OCI-LY3 (cell line): ENCODE measurements around the gene SEZ6L.

Experiments used
- H2AFZ ChIP-seq: fragments of 200-600, 300-600 bp; shearing (Covaris generic); 2 replicates; pipeline ENCODE4 v1.6.0; 2014; ENCODE audit warnings: antibody characterized with exemption, low read depth, low read length
- H3K27ac ChIP-seq: fragments of 200-600, 300-600 bp; sonication (generic); 2 replicates; pipeline ENCODE4 v1.5.1; 2014; ENCODE audit warnings: mild to moderate bottlenecking, low read length, moderate library complexity, mixed read lengths
- H3K27me3 ChIP-seq: fragments of 200-600, 300-600 bp; sonication (generic); 2 replicates; pipeline ENCODE4 v1.6.1; 2014; ENCODE audit warnings: low read depth, low read length, mixed read lengths
- H3K36me3 ChIP-seq: fragments of 200-600, 300-600 bp; sonication (generic); replicated peaks from 2 replicates; pipeline ENCODE3; 2014; ENCODE audit warnings: low read depth, low read length, mixed read lengths
- H3K4me1 ChIP-seq: fragments of 300-600, 200-600 bp; sonication (generic); 2 replicates; pipeline ENCODE4 v1.6.1; 2014; ENCODE audit warnings: low read length, mixed read lengths
- H3K4me2 ChIP-seq: fragments of 200-600, 300-600 bp; sonication (generic); 2 replicates; pipeline ENCODE4 v1.6.1; 2014; ENCODE audit warnings: low read length, mixed read lengths
- H3K4me3 ChIP-seq: fragments of 300-600, 200-600 bp; sonication (generic); 2 replicates; pipeline ENCODE4 v1.5.1; 2014; ENCODE audit warnings: antibody characterized with exemption, mild to moderate bottlenecking, low read length, moderate library complexity
- H3K79me2 ChIP-seq: fragments of 300-600, 200-600 bp; shearing (Covaris generic); 2 replicates; pipeline ENCODE4 v1.6.1; 2014; ENCODE audit warnings: mild to moderate bottlenecking, low read length, mixed read lengths
- H3K9ac ChIP-seq: fragments of 300-600, 200-600 bp; shearing (Covaris generic); 2 replicates; pipeline ENCODE4 v1.6.0; 2014; ENCODE audit warnings: mild to moderate bottlenecking, low read length, moderate library complexity
- H3K9me3 ChIP-seq: fragments of 200-600, 300-600 bp; shearing (Covaris generic); 2 replicates; pipeline ENCODE4 v1.6.1; 2014; ENCODE audit warnings: low read length, mixed read lengths; ENCODE audit not compliant: insufficient read depth
- H4K20me1 ChIP-seq: fragments of 200-600, 300-600 bp; sonication (generic); 2 replicates; pipeline ENCODE4 v1.6.1; 2016; ENCODE audit warnings: low read length, mixed read lengths; ENCODE audit not compliant: insufficient read depth
- EZH2phosphoT487 ChIP-seq: fragments of 200-600 bp; shearing (Covaris generic); IDR thresholded peaks from 2 replicates; pipeline ENCODE4 v1.6.1; 2018; ENCODE audit warnings: antibody characterized with exemption, mixed run types, low read depth
- TF ChIP-seq, protein P1 (sequence below): fragments of 200-600, 300-600 bp; sonication (generic); IDR thresholded peaks from 2 replicates; pipeline ENCODE4 v1.5.1; 2014; ENCODE audit warnings: antibody characterized with exemption, low read length, low read depth

Gene SEZ6L

DNA sequence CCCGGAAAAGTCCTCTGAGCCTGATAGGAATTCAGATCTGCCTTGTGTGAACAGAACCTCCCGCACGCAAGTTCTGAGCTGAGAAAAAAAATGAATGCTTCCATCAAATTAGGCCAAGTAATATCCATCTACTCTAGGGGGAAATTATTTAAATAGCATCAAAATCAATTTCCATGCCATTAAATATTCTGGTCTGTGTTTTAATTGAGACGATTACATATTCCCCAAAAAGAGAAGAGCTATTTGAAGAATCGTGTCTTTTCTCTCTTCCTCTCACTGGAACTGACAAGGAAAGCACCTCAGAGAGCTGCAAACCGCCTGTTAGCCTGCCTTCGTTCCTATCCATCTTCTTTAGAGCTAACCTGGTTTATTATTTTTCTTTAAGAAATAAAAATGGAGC lies 96.0 kb downstream of the SEZ6L start:
- Histone ChIP-seq H3K9me3 (no peaks in the 10 kb centered on the region), H3K79me2 (no peaks in the 10 kb centered on the region), H3K27me3 (peaks cover 66% of the 10 kb centered on the region), H4K20me1 (0 out of 2 replicates have a peak, but pooled peaks cover 9% of the 10 kb centered on the region), H3K4me1 (no peaks in the 10 kb centered on the region), H3K4me3 (no peak overlapping the region), H3K9ac (no peak overlapping the region), H3K36me3 (no peaks in the 10 kb centered on the region), H3K27ac (no peak overlapping the region), H3K4me2 (no peak overlapping the region), H2AFZ (no peak overlapping the region)
- no peak for TF ChIP-seq EZH2phosphoT487
- TF ChIP-seq, protein P1, sequence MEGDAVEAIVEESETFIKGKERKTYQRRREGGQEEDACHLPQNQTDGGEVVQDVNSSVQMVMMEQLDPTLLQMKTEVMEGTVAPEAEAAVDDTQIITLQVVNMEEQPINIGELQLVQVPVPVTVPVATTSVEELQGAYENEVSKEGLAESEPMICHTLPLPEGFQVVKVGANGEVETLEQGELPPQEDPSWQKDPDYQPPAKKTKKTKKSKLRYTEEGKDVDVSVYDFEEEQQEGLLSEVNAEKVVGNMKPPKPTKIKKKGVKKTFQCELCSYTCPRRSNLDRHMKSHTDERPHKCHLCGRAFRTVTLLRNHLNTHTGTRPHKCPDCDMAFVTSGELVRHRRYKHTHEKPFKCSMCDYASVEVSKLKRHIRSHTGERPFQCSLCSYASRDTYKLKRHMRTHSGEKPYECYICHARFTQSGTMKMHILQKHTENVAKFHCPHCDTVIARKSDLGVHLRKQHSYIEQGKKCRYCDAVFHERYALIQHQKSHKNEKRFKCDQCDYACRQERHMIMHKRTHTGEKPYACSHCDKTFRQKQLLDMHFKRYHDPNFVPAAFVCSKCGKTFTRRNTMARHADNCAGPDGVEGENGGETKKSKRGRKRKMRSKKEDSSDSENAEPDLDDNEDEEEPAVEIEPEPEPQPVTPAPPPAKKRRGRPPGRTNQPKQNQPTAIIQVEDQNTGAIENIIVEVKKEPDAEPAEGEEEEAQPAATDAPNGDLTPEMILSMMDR: no peak

- H3K9me3 ChIP-seq: no peaks in the 10 kb centered on the region
- TF ChIP-seq EZH2phosphoT487: no peak
- TF ChIP-seq, protein P1: no peak
Measured at GRCh38 chr22:26265909-26266308, 96.6 kb downstream of the SEZ6L start.

GRCh38 chr22:26267856-26268255 lies 98.6 kb downstream of the SEZ6L start:
- Histone ChIP-seq H3K27me3 (peaks cover 74% of the 10 kb centered on the region), H3K4me3 (no peak overlapping the region), H2AFZ (no peak overlapping the region), H3K9me3 (no peaks in the 10 kb centered on the region), H3K36me3 (no peaks in the 10 kb centered on the region), H3K4me2 (no peak overlapping the region), H3K9ac (no peak overlapping the region), H3K79me2 (no peaks in the 10 kb centered on the region), H3K4me1 (no peaks in the 10 kb centered on the region), H3K27ac (no peak overlapping the region), H4K20me1 (0 out of 2 replicates have a peak, but pooled peaks cover 6% of the 10 kb centered on the region)
- no peak for TF ChIP-seq EZH2phosphoT487
- TF ChIP-seq, protein P1: no peak

More at GRCh38 chr22:26265909-26266308, 96.6 kb downstream of the SEZ6L start:
- Histone ChIP-seq H3K9ac (no peak overlapping the region), H3K4me3 (no peak overlapping the region), H3K79me2 (no peaks in the 10 kb centered on the region), H4K20me1 (0 out of 2 replicates have a peak, but pooled peaks cover 9% of the 10 kb centered on the region), H3K27me3 (peaks cover 71% of the 10 kb centered on the region), H3K27ac (no peak overlapping the region), H2AFZ (no peak overlapping the region), H3K4me2 (no peak overlapping the region), H3K36me3 (no peaks in the 10 kb centered on the region), H3K4me1 (no peaks in the 10 kb centered on the region)

DNA sequence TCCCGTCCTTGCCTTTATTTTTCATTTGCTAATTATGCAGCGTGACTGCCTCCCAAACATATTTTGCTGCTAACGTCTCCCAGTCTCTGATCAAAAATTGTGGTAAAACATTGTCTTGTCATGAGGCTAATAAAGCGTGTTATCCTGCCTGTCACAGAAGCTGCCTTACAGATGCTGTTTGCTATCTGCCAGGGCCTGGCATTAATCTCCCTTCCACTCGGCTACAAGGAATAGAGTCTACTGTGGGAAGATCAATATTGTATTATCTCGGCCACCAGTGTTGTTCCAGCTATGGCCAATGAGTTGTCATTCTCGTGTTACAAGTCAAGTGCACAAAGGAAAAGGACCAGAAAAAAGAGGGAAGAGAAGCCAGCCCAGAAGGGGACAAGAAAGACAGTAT lies 100.3 kb downstream of the SEZ6L start:
- H3K4me2 ChIP-seq: no peak overlapping the region

More for the DNA sequence above, 100.3 kb downstream of the SEZ6L start:
- Histone ChIP-seq H3K9me3 (no peaks in the 10 kb centered on the region), H4K20me1 (no peaks in the 10 kb centered on the region), H3K27me3 (peaks cover 64% of the 10 kb centered on the region), H3K27ac (no peak overlapping the region), H3K36me3 (no peaks in the 10 kb centered on the region), H3K4me3 (no peak overlapping the region), H3K79me2 (no peaks in the 10 kb centered on the region), H3K9ac (no peak overlapping the region), H3K4me1 (no peaks in the 10 kb centered on the region), H2AFZ (no peak overlapping the region)
- no peak for TF ChIP-seq EZH2phosphoT487
- TF ChIP-seq, protein P1: no peak
